ENCODE results near the gene AFMID. TPM values are rescaled to one million over a fixed set of nuclear protein-coding genes. Genes with fewer than 3 reads are reported as not detected.

AFMID gene
- total and polyA plus RNA-seq, 9 of the 15 experiments (the other 6 are each of a cell fraction or from before 2014, with no cell fraction given) = 62.1 to 188 (median 74.4) TPM

- TF ChIP-seq MXD1 (CRISPR knock-in tag; IDR thresholded peaks at IDR 0.05; ENCODE audit: borderline replicate concordance, poor library complexity, severe bottlenecking) (no peak), ZNF449 (CRISPR knock-in tag; IDR thresholded peaks at IDR 0.05) (no peak), TAF7 (tag; IDR thresholded peaks at IDR 0.05) (peak; percentile 51; the same call in 1 of the 2 replicates), MTA3 (IDR thresholded peaks at IDR 0.05; ENCODE audit: borderline replicate concordance) (peak; percentile 80), TAF1 (IDR thresholded peaks at IDR 0.05; ENCODE audit: control insufficient read depth, extremely low read depth, insufficient read depth, low read length, severe bottlenecking) (peak; percentile 65), ESRRA (IDR thresholded peaks at IDR 0.05; ENCODE audit: borderline replicate concordance, low read depth) (peak; percentile 24; the same call in 1 of the 2 replicates), ZNF253 (CRISPR knock-in tag; conservative IDR thresholded peaks at IDR 0.05) (no peak), SUPT5H (IDR thresholded peaks at IDR 0.05) (peak; percentile 81), NELFE (IDR thresholded peaks at IDR 0.05; ENCODE audit: insufficient read depth, insufficient read length) (no peak), FOXJ3 (CRISPR knock-in tag; IDR thresholded peaks at IDR 0.05) (no peak), ZBTB43 (CRISPR knock-in tag; IDR thresholded peaks at IDR 0.05) (peak; percentile 39; the same call in 1 of the 2 replicates), KAT7 (CRISPR knock-in tag; IDR thresholded peaks at IDR 0.05; ENCODE audit: borderline replicate concordance) (0 out of 2 replicates have a peak, but pooled peaks have one; percentile 28), CUX1 (CRISPR knock-in tag; IDR thresholded peaks at IDR 0.05) (no peak), SNRNP70 (optimal IDR thresholded peaks at IDR 0.05; ENCODE audit: low read depth, low read length) (no peak), GATAD2B (IDR thresholded peaks at IDR 0.05; ENCODE audit: borderline replicate concordance) (no peak), THRAP3 (IDR thresholded peaks at IDR 0.05; ENCODE audit: borderline replicate concordance) (no peak), SP1 (CRISPR knock-in tag; IDR thresholded peaks at IDR 0.05) (peak; percentile 99)
Measured at GRCh38 chr17:78140169-78141051, 46.8 kb upstream of the AFMID start (continued).
